NOMO-1 treated with DMSO at 0.1 percent for 48 hours (cell line): Measurements from ENCODE around the gene GALNT9.
A peak's percentile ranks its signal among the peaks of the same experiment; 100 is the strongest.

Experiments used
- DNase-seq: peaks from one replicate; lab custom pipeline; 2025; ENCODE audit not compliant: unreplicated experiment; lab: John Stamatoyannopoulos, UW

The GALNT9 gene

GRCh38 chr12:132327336-132328171 lies 1.8 kb downstream of the GALNT9 start:
- peak; percentile 30 for DNase-seq

- no peak for DNase-seq
Observed at GRCh38 chr12:132326646-132327045, 2.7 kb downstream of the GALNT9 start.

- no peak for DNase-seq
Observed at GRCh38 chr12:132325733-132326130, 3.7 kb downstream of the GALNT9 start.

- DNase-seq, result no peak
Observed at GRCh38 chr12:132324841-132325732, 4.3 kb downstream of the GALNT9 start.

GRCh38 chr12:132324173-132324572 lies 5.2 kb downstream of the GALNT9 start:
- no peak for DNase-seq

- no peak for DNase-seq
Observed at GRCh38 chr12:132323171-132324010, 6.0 kb downstream of the GALNT9 start.

GRCh38 chr12:132322206-132323132 lies 6.9 kb downstream of the GALNT9 start:
- no peak for DNase-seq

- DNase-seq, result no peak
Observed at GRCh38 chr12:132321321-132322118, 7.9 kb downstream of the GALNT9 start.

GRCh38 chr12:132320767-132321211 lies 8.6 kb downstream of the GALNT9 start:
- no peak for DNase-seq

- no peak for DNase-seq
Observed at GRCh38 chr12:132319991-132320570, 9.3 kb downstream of the GALNT9 start.

- DNase-seq, result no peak
Observed at GRCh38 chr12:132319359-132319950, 9.9 kb downstream of the GALNT9 start.

GRCh38 chr12:132318618-132319033 lies 10.8 kb downstream of the GALNT9 start:
- no peak for DNase-seq

GRCh38 chr12:132318135-132318534 lies 11.3 kb downstream of the GALNT9 start:
- DNase-seq, result no peak

- DNase-seq, result no peak
Observed at GRCh38 chr12:132317233-132317938, 12.0 kb downstream of the GALNT9 start.

GRCh38 chr12:132316497-132317232 lies 12.7 kb downstream of the GALNT9 start:
- DNase-seq, result no peak

GRCh38 chr12:132315951-132316350 lies 13.4 kb downstream of the GALNT9 start:
- no peak for DNase-seq

- no peak for DNase-seq
Observed at GRCh38 chr12:132315507-132315906, 13.9 kb downstream of the GALNT9 start.
